IPS DF 6.9 (cell line): Measurements from ENCODE around the gene KIRREL2.
"Not testable (repeated sequence)": the region's sequence is repeated elsewhere in the genome, so short reads cannot be mapped to it uniquely, and the experiment has no call there.

Experiments
- DNase-seq: peaks from one replicate; pipeline ENCODE4 v3.0.0-alpha.2; 2013; ENCODE audit warnings: low read depth, low spot score
- H3K27ac ChIP-seq: one replicate; pipeline ENCODE4 v1.5.1; 2013; ENCODE audit warnings: low read length, control low read depth
- H3K27me3 ChIP-seq: 2 replicates; pipeline ENCODE4 v1.6.1; 2013; ENCODE audit warnings: mild to moderate bottlenecking, low read length; ENCODE audit not compliant: control insufficient read depth, insufficient read depth
- H3K36me3 ChIP-seq: 2 replicates; pipeline ENCODE4 v1.6.1; 2013; ENCODE audit warnings: low read length; ENCODE audit not compliant: control insufficient read depth, insufficient read depth
- H3K4me1 ChIP-seq: 2 replicates; pipeline ENCODE4 v1.6.1; 2013; ENCODE audit warnings: low read length; ENCODE audit not compliant: control insufficient read depth, insufficient read depth
- H3K4me3 ChIP-seq: 2 replicates; pipeline ENCODE4 v1.5.1; 2013; ENCODE audit warnings: mild to moderate bottlenecking, low read length
- H3K9me3 ChIP-seq: 2 replicates; pipeline ENCODE4 v1.6.1; 2013; ENCODE audit warnings: low read length, inconsistent platforms; ENCODE audit not compliant: control insufficient read depth, insufficient read depth
- WGBS: extraction: QIAGEN DNeasy Blood & Tissue Kit; methylation state at CpG from one replicate; pipeline ENCODE4 v1.1.7; 2013; ENCODE audit warnings: mixed read lengths, missing lambda C conversion rate; ENCODE audit not compliant: insufficient read length, insufficient coverage; 5-methylcytosine and 5-hydroxymethylcytosine counted together

KIRREL2 gene

GRCh38 chr19:35908010-35908441 lies 51.3 kb downstream of the KIRREL2 start, which contains the start of gene TYROBP:
Gene TYROBP, minus strand, starts transcription at chr19:35908295. Its CDS starts 67 bp downstream, at chr19:35908228.
- no CpG with 5 or more reads among the region's 9 CpGs for WGBS
- Histone ChIP-seq H3K27me3 (no peaks in the 10 kb centered on the region; the same call in 1 of the 2 replicates), H3K36me3 (no peaks in the 10 kb centered on the region), H3K9me3 (no peaks in the 10 kb centered on the region), H3K27ac (no peak within 1 kb of the TSS), H3K4me1 (peaks cover 6% of the 10 kb centered on the region), H3K4me3 (no peak within 1 kb of the TSS)
- no peak for DNase-seq

DNA sequence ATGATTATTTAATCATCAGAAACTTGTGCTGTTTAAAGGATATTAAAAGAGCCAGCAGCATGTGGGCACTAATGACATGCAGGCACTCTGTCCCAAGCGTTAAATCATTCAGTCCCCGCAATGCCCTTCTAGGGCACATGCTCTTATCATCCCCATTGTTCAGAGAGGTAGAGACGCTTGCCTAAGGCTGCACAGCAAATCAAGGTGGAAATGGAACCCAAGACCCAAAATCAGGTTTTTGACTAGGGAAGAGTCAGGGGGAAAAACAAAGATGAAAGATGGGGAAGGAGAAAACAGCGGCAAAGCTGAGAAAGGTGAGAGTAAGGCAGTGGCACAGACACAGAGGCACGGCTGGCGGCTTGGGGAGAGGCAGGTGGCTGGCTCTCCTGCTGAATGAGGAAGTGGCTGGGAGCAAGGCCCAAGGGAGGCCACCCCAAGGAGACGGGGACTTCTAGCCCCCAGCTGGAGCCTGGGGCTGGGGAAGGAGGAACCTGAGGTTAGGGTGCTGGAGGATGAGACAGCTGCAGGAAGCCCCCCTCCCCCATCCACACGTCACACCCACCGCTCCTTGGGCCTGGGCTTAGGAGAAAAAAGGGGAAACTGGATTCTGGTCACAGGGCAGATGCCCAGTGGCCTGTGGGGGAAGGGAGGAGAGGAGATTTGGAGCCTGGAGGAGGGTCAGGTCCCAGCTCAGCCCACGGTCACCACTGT lies 52.4 kb downstream of the KIRREL2 start:
- H3K4me1 ChIP-seq, result peaks cover 3% of the 10 kb centered on the region; the same call in 1 of the 2 replicates
- no CpG with 5 or more reads among the region's 10 CpGs for WGBS
- DNase-seq, result no peak
- H3K27ac ChIP-seq, result no peak overlapping the region
- H3K36me3 ChIP-seq, result no peaks in the 10 kb centered on the region
- H3K9me3 ChIP-seq, result no peaks in the 10 kb centered on the region
- no peaks in the 10 kb centered on the region; the same call in 1 of the 2 replicates for H3K27me3 ChIP-seq
- no peak overlapping the region for H3K4me3 ChIP-seq

- no peak for DNase-seq
- no peaks in the 10 kb centered on the region; the same call in 1 of the 2 replicates for H3K27me3 ChIP-seq
- H3K27ac ChIP-seq, result no peak overlapping the region
- H3K9me3 ChIP-seq, result no peaks in the 10 kb centered on the region
- no CpG with 5 or more reads among the region's 6 CpGs for WGBS
- no peaks in the 10 kb centered on the region for H3K36me3 ChIP-seq
- no peak overlapping the region for H3K4me3 ChIP-seq
- peaks cover 3% of the 10 kb centered on the region; the same call in 1 of the 2 replicates for H3K4me1 ChIP-seq
These were observed 52.9 kb downstream of the KIRREL2 start for GRCh38 chr19:35909684-35910035.

- H3K36me3 ChIP-seq, H3K27me3 ChIP-seq, H3K4me1 ChIP-seq, H3K4me3 ChIP-seq, DNase-seq, H3K27ac ChIP-seq, H3K9me3 ChIP-seq: not testable (repeated sequence)
- WGBS, result no CpG with 5 or more reads among the region's 14 CpGs
These were observed 53.6 kb downstream of the KIRREL2 start for GRCh38 chr19:35910355-35910754.

GRCh38 chr19:35911173-35911572 lies 54.5 kb downstream of the KIRREL2 start:
- Histone ChIP-seq H3K9me3 (no peaks in the 10 kb centered on the region), H3K27ac (no peak overlapping the region), H3K4me1 (peaks cover 3% of the 10 kb centered on the region; the same call in 1 of the 2 replicates), H3K36me3 (no peaks in the 10 kb centered on the region), H3K4me3 (no peak overlapping the region), H3K27me3 (no peaks in the 10 kb centered on the region; the same call in 1 of the 2 replicates)
- no CpG with 5 or more reads among the region's 3 CpGs for WGBS
- DNase-seq, result no peak

- Histone ChIP-seq H3K9me3 (no peaks in the 10 kb centered on the region), H3K27ac (no peak overlapping the region), H3K4me3 (no peak overlapping the region), H3K36me3 (no peaks in the 10 kb centered on the region), H3K27me3 (no peaks in the 10 kb centered on the region; the same call in 1 of the 2 replicates), H3K4me1 (peaks cover 3% of the 10 kb centered on the region; the same call in 1 of the 2 replicates)
- DNase-seq, result no peak
- WGBS, result no CpG with 5 or more reads among the region's 5 CpGs
These were observed 55.1 kb downstream of the KIRREL2 start for GRCh38 chr19:35911790-35912189.

DNA sequence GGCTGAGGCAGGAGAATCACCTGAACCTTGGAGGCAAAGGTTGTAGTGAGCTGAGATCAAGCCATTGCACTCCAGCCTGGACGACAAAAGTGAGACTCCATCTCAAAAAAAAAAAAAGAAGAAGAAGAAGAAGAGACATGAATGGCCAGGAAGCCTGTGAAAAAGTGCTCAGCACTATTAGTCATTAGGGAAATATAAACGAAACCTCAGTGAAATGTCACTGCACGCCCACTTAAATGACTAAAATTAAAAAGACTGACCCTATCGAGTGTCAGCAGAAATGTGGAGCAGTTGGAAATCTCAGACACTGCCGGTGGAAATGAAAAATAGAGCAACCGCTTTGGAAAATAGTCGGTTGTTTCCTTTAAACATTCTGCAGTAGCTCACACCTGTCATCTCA lies 56.9 kb downstream of the KIRREL2 start:
- Histone ChIP-seq H3K4me1 (peaks cover 2% of the 10 kb centered on the region; the same call in 1 of the 2 replicates), H3K9me3 (no peaks in the 10 kb centered on the region), H3K36me3 (no peaks in the 10 kb centered on the region), H3K4me3 (no peak overlapping the region), H3K27ac (no peak overlapping the region), H3K27me3 (no peaks in the 10 kb centered on the region; the same call in 1 of the 2 replicates)
- no CpG with 5 or more reads among the region's 7 CpGs for WGBS
- DNase-seq, result no peak

- H3K36me3 ChIP-seq, result no peaks in the 10 kb centered on the region
- H3K27ac ChIP-seq, result no peak overlapping the region
- WGBS, result no CpG with 5 or more reads among the region's 3 CpGs
- H3K4me3 ChIP-seq, result no peak overlapping the region
- H3K4me1 ChIP-seq, result no peaks in the 10 kb centered on the region
- no peak for DNase-seq
- H3K27me3 ChIP-seq, result no peaks in the 10 kb centered on the region; the same call in 1 of the 2 replicates
- no peaks in the 10 kb centered on the region for H3K9me3 ChIP-seq
These were observed 58.7 kb downstream of the KIRREL2 start for GRCh38 chr19:35915443-35915842.
